ENCODE results near the gene CHL1.

Gene CHL1

GRCh38 chr3:394775-395174 is 198.2 kb downstream of the CHL1 start:
- H3K9ac ChIP-seq (ENCODE audit: low read length), result no peak overlapping the region
- no peaks in the 10 kb centered on the region for H3K79me2 ChIP-seq (ENCODE audit: low read length)
- no peaks in the 10 kb centered on the region for H3K4me1 ChIP-seq (ENCODE audit: low read length)
- H3K27me3 ChIP-seq (replicated peaks; ENCODE audit: insufficient read depth, low read length), result no peaks in the 10 kb centered on the region
- H4K20me1 ChIP-seq (ENCODE audit: insufficient read depth, low read length), result no peaks in the 10 kb centered on the region
- H3K27ac ChIP-seq (ENCODE audit: low read length), result no peak overlapping the region
- no peak overlapping the region for H2AFZ ChIP-seq (ENCODE audit: low read length)
- H3K4me3 ChIP-seq (ENCODE audit: low read length), result no peak overlapping the region
- no peaks in the 10 kb centered on the region for H3K36me3 ChIP-seq (replicated peaks; ENCODE audit: insufficient read depth, low read length)
- H3F3A ChIP-seq (ENCODE audit: insufficient read depth, low read length), result no peaks in the 10 kb centered on the region
- H3K9me2 ChIP-seq (replicated peaks; ENCODE audit: insufficient read depth, low read length), result no peaks in the 10 kb centered on the region
- no peak for DNase-seq
- H3K4me2 ChIP-seq (ENCODE audit: low read depth, low read length), result no peak overlapping the region
- H3K9me3 ChIP-seq (replicated peaks; ENCODE audit: insufficient read depth, low read length), result no peaks in the 10 kb centered on the region
- TF ChIP-seq EZH2phosphoT487 (IDR thresholded peaks at IDR 0.05; ENCODE audit: low read length), result no peak
- no peak for TF ChIP-seq CTCF (IDR thresholded peaks at IDR 0.05; ENCODE audit: low read length)

GRCh38 chr3:396293-396692 is 199.7 kb downstream of the CHL1 start:
- H3K36me3 ChIP-seq (replicated peaks; ENCODE audit: insufficient read depth, low read length), result no peaks in the 10 kb centered on the region
- no peak overlapping the region for H2AFZ ChIP-seq (ENCODE audit: low read length)
- H3F3A ChIP-seq (ENCODE audit: insufficient read depth, low read length), result no peaks in the 10 kb centered on the region
- no peak for DNase-seq
- no peak overlapping the region for H3K4me3 ChIP-seq (ENCODE audit: low read length)
- no peaks in the 10 kb centered on the region for H3K27me3 ChIP-seq (replicated peaks; ENCODE audit: insufficient read depth, low read length)
- no peak overlapping the region for H3K4me2 ChIP-seq (ENCODE audit: low read depth, low read length)
- no peak overlapping the region for H3K27ac ChIP-seq (ENCODE audit: low read length)
- no peaks in the 10 kb centered on the region for H4K20me1 ChIP-seq (ENCODE audit: insufficient read depth, low read length)
- H3K9ac ChIP-seq (ENCODE audit: low read length), result no peak overlapping the region
- H3K9me2 ChIP-seq (replicated peaks; ENCODE audit: insufficient read depth, low read length), result no peaks in the 10 kb centered on the region
- H3K4me1 ChIP-seq (ENCODE audit: low read length), result no peaks in the 10 kb centered on the region
- H3K79me2 ChIP-seq (ENCODE audit: low read length), result no peaks in the 10 kb centered on the region
- no peaks in the 10 kb centered on the region for H3K9me3 ChIP-seq (replicated peaks; ENCODE audit: insufficient read depth, low read length)
- no peak for TF ChIP-seq CTCF (IDR thresholded peaks at IDR 0.05; ENCODE audit: low read length)
- TF ChIP-seq EZH2phosphoT487 (IDR thresholded peaks at IDR 0.05; ENCODE audit: low read length), result no peak
- no peak for TF ChIP-seq EZH2 (optimal IDR thresholded peaks at IDR 0.05; ENCODE audit: low read depth, low read length)

- H3K9me2 ChIP-seq (replicated peaks; ENCODE audit: insufficient read depth, low read length), result no peaks in the 10 kb centered on the region
- no peak overlapping the region for H3K9ac ChIP-seq (ENCODE audit: low read length)
- H3K4me1 ChIP-seq (ENCODE audit: low read length), result no peaks in the 10 kb centered on the region
- H3K4me2 ChIP-seq (ENCODE audit: low read depth, low read length), result no peak overlapping the region
- H3K27me3 ChIP-seq (replicated peaks; ENCODE audit: insufficient read depth, low read length), result no peaks in the 10 kb centered on the region
- H3K36me3 ChIP-seq (replicated peaks; ENCODE audit: insufficient read depth, low read length), result no peaks in the 10 kb centered on the region
- DNase-seq, result no peak
- no peak overlapping the region for H3K4me3 ChIP-seq (ENCODE audit: low read length)
- H3K9me3 ChIP-seq (replicated peaks; ENCODE audit: insufficient read depth, low read length), result no peaks in the 10 kb centered on the region
- TF ChIP-seq EZH2phosphoT487 (IDR thresholded peaks at IDR 0.05; ENCODE audit: low read length), result no peak
- TF ChIP-seq EZH2 (optimal IDR thresholded peaks at IDR 0.05; ENCODE audit: low read depth, low read length), result no peak
- no peak for TF ChIP-seq CTCF (IDR thresholded peaks at IDR 0.05; ENCODE audit: low read length)
- no peaks in the 10 kb centered on the region for H3F3A ChIP-seq (ENCODE audit: insufficient read depth, low read length)
- H2AFZ ChIP-seq (ENCODE audit: low read length), result no peak overlapping the region
- no peaks in the 10 kb centered on the region for H3K79me2 ChIP-seq (ENCODE audit: low read length)
- no peak overlapping the region for H3K27ac ChIP-seq (ENCODE audit: low read length)
- H4K20me1 ChIP-seq (ENCODE audit: insufficient read depth, low read length), result no peaks in the 10 kb centered on the region
Observed at GRCh38 chr3:399647-400046, 203.1 kb downstream of the CHL1 start.

All from MM.1S (cell line).